HEK293T (cell line): ENCODE data around the gene TWF1.
"Not testable (repeated sequence)": the region's sequence is repeated elsewhere in the genome, so short reads cannot be mapped to it uniquely, and the experiment has no call there.

Experiments used
- CTCF ChIA-PET: fragments of 350-600 bp; formaldehyde crosslinking; extraction: SDS; loops from one replicate; lab custom pipeline; 2021; ENCODE audit warnings: antibody characterized with exemption, inconsistent platforms; lab: Yijun Ruan, JAX
- POLR2A ChIA-PET: fragments of 350-600 bp; formaldehyde crosslinking; extraction: SDS; loops from one replicate; lab custom pipeline; 2020; ENCODE audit warnings: antibody characterized with exemption, inconsistent platforms; lab: Yijun Ruan, JAX
- DNase-seq: peaks from one replicate; pipeline ENCODE4 v3.0.0; 2012; ENCODE audit warnings: mixed read lengths; ENCODE audit errors: extremely low spot score
- ARNT ChIP-seq: fragments of 450-650 bp; IDR thresholded peaks from 2 replicates; pipeline ENCODE4 v1.6.1; 2017; ENCODE audit warnings: mild to moderate bottlenecking
- BHLHE40 ChIP-seq: fragments of 450-650 bp; IDR thresholded peaks from 2 replicates; pipeline ENCODE4 v1.6.1; 2016; ENCODE audit warnings: mild to moderate bottlenecking, moderate library complexity, borderline replicate concordance
- CTBP1 ChIP-seq: fragments of 450-650 bp; IDR thresholded peaks from 2 replicates; pipeline ENCODE4 v1.6.1; 2016; ENCODE audit warnings: borderline replicate concordance
- ELF4 ChIP-seq: fragments of 450-650 bp; IDR thresholded peaks from 2 replicates; pipeline ENCODE4 v1.6.1; 2017; ENCODE audit warnings: antibody characterized with exemption
- FOXA1 ChIP-seq: fragments of 450-650 bp; IDR thresholded peaks from 2 replicates; pipeline ENCODE4 v1.6.1; 2016; ENCODE audit warnings: mild to moderate bottlenecking
- FOXK2 ChIP-seq: fragments of 450-650 bp; IDR thresholded peaks from 2 replicates; pipeline ENCODE4 v1.6.1; 2016; ENCODE audit warnings: mild to moderate bottlenecking
- FOXM1 ChIP-seq: fragments of 450-650 bp; IDR thresholded peaks from 2 replicates; pipeline ENCODE4 v1.6.1; 2017; ENCODE audit warnings: mild to moderate bottlenecking, borderline replicate concordance
- HDGF ChIP-seq: fragments of 450-650 bp; IDR thresholded peaks from 2 replicates; pipeline ENCODE4 v1.6.1; 2017; ENCODE audit warnings: antibody characterized with exemption, borderline replicate concordance
- L3MBTL2 ChIP-seq: fragments of 450-650 bp; conservative IDR thresholded peaks from 2 replicates; pipeline ENCODE4 v1.6.1; 2016; ENCODE audit warnings: mild to moderate bottlenecking
- LEF1 ChIP-seq: fragments of 450-650 bp; IDR thresholded peaks from 2 replicates; pipeline ENCODE4 v1.6.1; 2017; ENCODE audit warnings: mild to moderate bottlenecking, borderline replicate concordance
- NFRKB ChIP-seq: fragments of 450-650 bp; IDR thresholded peaks from 2 replicates; pipeline ENCODE4 v1.6.1; 2016; ENCODE audit warnings: mild to moderate bottlenecking, moderate library complexity
- SP1 ChIP-seq: fragments of 450-650 bp; IDR thresholded peaks from 2 replicates; pipeline ENCODE4 v1.6.1; 2017
- SUZ12 ChIP-seq: fragments of 450-650 bp; IDR thresholded peaks from 2 replicates; pipeline ENCODE4 v1.6.1; 2016; ENCODE audit warnings: mild to moderate bottlenecking
- TARDBP ChIP-seq: fragments of 450-650 bp; IDR thresholded peaks from 2 replicates; pipeline ENCODE4 v1.6.1; 2016
- ZNF384 ChIP-seq: fragments of 450-650 bp; IDR thresholded peaks from 2 replicates; pipeline ENCODE4 v1.6.1; 2016
- TF ChIP-seq, protein P1 (sequence below): fragments of 450-650 bp; IDR thresholded peaks from 2 replicates; pipeline ENCODE4 v1.6.1; 2016

The TWF1 gene

DNA sequence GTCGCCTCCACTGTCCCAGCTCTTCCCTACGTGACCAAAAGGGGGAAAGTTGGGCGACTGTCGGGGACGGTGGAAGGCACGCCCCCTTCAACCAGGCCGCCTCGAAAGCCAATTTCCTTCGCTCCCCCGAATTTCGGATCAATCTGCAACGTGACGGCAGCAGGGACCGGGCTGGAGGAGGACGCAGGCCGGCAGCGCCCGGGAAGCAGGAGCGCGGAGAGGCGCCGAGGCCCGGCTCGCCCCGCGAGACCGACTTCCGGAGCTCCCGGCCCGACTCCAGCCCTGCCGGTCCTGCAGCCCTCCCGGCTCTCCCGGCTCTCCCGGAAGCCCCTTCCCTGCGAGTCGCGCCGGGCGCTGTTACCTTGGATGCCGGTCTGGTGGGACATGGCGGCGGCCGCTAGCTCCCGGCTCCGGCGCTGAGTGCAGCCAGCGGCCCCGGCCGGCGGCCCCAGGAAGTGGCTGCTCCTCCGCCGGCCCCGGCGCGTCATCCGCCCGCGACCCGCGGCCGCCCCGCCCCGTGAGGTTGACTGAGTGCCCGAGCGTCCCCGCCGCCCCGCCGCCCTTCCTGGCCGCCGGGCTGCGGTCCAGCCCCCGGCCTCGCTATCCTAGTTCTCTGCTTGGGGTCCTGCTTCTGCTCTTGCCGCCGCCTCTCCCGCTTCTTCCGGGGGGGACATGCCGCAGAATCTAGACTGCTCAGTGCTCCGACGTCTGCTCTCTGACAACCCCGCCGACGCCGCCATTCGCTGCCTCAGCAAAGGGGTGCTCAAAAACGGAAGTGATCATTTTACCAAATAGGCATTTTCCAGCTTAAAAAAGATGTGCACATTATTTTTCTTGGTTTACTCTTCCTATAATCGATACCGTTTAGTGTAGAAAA is at the start of gene TWF1:
TSS of gene TWF1 (minus strand) at position 458 of the 877 bp plus-strand sequence. CDS start at position 386, 72 bp downstream.
- ChIA-PET POLR2A (interaction anchor here (0.6 to 3.4 kb wide), 14 partner anchors 8 to 76 kb away, joined by 3 to 31 read pairs (median 6); partner anchors contain the start of gene TMEM117), CTCF (no interaction called here)
- TF ChIP-seq SUZ12 = no peak
- TF ChIP-seq LEF1 = peak; percentile 73; the same call in 1 of the 2 replicates
- TF ChIP-seq SP1 = no peak
- peak; percentile 21; the same call in 1 of the 2 replicates for TF ChIP-seq FOXM1
- TF ChIP-seq TARDBP = no peak
- no peak for TF ChIP-seq ZNF384
- TF ChIP-seq ARNT = no peak
- TF ChIP-seq NFRKB = no peak
- no peak for TF ChIP-seq FOXA1
- TF ChIP-seq CTBP1 = no peak
- DNase-seq = peak; percentile 89

DNA sequence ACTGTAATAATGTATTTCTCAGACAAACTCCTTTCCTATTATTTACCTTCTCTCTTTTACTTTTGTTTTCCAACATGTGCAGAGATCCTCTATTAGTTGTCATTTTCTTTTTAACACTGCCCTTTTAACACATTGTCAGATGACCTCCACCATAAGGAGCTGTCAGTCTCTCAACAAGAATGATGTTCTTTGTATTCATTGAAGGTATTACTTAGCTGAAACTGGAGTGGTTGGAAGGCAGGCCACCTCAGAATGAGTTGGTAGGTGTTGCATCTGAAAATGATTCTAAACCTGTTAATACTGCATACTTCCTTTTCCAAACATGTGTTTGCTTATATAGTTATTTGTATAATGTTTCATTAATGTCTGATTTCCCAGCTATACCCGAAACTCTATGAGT is 46.6 kb upstream of the TWF1 start:
- TF ChIP-seq SUZ12 = no peak
- TF ChIP-seq ZNF384 = no peak
- TF ChIP-seq NFRKB = no peak
- TF ChIP-seq L3MBTL2 = no peak
- no peak for TF ChIP-seq ELF4
- TF ChIP-seq, protein P1, sequence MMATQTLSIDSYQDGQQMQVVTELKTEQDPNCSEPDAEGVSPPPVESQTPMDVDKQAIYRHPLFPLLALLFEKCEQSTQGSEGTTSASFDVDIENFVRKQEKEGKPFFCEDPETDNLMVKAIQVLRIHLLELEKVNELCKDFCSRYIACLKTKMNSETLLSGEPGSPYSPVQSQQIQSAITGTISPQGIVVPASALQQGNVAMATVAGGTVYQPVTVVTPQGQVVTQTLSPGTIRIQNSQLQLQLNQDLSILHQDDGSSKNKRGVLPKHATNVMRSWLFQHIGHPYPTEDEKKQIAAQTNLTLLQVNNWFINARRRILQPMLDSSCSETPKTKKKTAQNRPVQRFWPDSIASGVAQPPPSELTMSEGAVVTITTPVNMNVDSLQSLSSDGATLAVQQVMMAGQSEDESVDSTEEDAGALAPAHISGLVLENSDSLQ = no peak
- TF ChIP-seq FOXA1 = no peak
- TF ChIP-seq BHLHE40 = no peak

DNA sequence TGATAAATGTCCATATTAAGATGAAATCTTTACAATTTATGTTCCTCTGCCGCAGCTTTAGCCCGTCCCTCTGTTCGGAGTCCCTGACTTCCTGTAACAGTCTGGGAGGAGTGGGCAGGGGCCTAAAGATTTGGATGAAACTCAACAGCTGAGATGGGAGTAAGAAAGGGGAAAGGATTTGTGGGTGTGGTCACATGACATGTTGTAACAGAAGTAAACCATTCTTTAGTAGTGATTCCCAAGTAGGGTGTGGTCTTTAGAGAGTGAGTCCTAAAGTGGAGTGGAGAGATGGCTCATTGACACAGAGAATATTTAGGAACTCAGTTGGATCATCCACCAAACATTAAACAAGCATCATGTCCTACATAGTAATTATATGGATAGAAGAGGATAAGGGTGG is 42.7 kb upstream of the TWF1 start:
- CTCF ChIA-PET = no interaction called here
- DNase-seq = no peak
- TF ChIP-seq L3MBTL2 (no peak), LEF1 (no peak), CTBP1 (no peak), BHLHE40 (no peak)
- TF ChIP-seq, protein P1 = no peak
- POLR2A ChIA-PET = no interaction called here

More for the DNA sequence above, 46.6 kb upstream of the TWF1 start:
- ChIA-PET CTCF (no interaction called here), POLR2A (no interaction called here)
- no peak for DNase-seq

DNA sequence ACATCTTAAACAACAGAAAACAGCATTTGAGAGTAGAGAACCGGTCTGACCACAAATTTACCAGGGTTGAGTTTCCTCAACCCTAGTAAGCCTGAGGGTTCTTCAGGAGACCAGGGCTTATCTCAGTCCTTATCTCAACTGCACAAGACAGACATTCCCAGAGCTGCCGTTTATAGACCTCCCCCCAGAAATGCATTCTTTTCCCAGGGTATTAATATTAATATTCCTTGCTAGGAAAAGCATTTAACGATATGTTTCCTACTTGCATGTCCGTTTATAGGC is 42.0 kb upstream of the TWF1 start:
- DNase-seq = no peak
- ChIA-PET CTCF (no interaction called here), POLR2A (no interaction called here)
- no peak for TF ChIP-seq FOXK2
- TF ChIP-seq SP1 = no peak
- no peak for TF ChIP-seq NFRKB
- no peak for TF ChIP-seq ZNF384
- TF ChIP-seq FOXM1 = no peak
- no peak for TF ChIP-seq HDGF

DNA sequence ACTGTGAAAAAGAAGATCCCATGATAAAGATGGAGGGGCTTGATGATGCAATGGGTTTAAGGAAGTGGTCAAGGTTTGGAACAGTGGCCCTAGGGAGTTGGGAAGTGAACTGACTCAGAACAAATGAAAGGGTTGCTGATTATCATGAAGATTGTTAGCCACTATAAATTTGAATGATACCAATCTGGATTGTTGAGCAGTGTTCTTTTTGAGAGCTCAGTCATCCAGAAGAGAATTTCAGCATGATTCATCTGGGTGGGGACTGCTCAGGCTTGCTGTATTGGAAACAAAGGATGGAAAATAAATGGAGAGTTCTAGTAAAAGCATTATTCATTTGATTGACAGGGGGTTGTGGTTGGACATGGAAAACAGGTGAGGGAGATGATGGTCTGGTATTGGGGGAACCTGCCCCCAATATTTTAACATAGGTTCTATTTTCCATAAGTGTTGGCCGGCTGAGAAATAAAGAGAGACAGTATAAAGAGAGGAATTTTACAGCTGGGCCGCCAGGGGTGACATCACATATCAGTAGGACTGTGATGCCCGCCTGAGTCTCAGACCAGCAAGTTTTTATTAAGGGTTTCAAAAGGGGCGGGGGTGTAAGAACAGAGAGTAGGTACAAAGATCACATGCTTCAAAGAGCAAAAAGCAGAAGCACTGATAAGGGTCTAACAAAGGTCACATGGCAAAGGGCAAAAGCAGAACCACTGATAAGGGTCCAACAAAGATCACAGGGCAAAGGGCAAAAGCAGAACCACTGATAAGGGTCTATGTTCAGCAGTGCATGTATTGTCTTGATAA is 41.5 kb upstream of the TWF1 start:
- CTCF ChIA-PET, DNase-seq: not testable (repeated sequence)
- TF ChIP-seq, protein P1 = peak; percentile 60
- POLR2A ChIA-PET = interaction anchor here (1.0 kb wide), 1 partner anchor 13 kb away, joined by 3 read pairs; no protein-coding TSS in a partner anchor

DNA sequence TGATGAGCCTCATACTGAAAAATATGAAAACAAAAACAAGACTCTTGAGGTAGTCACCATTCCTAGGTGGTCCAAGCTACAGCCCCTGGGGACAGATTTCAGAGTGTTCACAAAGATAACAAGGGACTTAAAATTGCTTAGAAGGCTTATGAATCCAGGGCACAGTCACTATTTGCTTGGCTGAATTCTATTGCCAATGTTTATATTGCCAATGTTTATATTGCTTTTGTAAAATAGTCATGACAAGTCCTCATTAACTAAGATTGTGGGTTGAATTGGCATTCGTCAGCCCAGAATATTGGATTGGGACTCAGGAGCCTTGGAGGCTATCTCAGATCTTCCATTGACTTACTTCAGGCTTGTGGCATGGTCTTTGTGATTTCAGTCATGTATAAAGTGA is 36.1 kb upstream of the TWF1 start:
- POLR2A ChIA-PET = no interaction called here
- TF ChIP-seq SUZ12 (no peak), HDGF (no peak), LEF1 (no peak), NFRKB (no peak), CTBP1 (no peak), BHLHE40 (no peak), ZNF384 (no peak), FOXK2 (no peak), SP1 (no peak), ELF4 (no peak), L3MBTL2 (no peak), TARDBP (no peak), FOXA1 (no peak)
- TF ChIP-seq, protein P1 = no peak
- no peak for DNase-seq
- CTCF ChIA-PET = no interaction called here
